ENCODE results near the gene PRCP.

The PRCP gene

GRCh38 chr11:82906931-82907330 lies 6.7 kb upstream of the PRCP start:
- no peak for DNase-seq

- no peak for DNase-seq
Measured at GRCh38 chr11:82906236-82906635, 6.0 kb upstream of the PRCP start.

- DNase-seq = no peak
Measured at GRCh38 chr11:82903843-82904586, 3.8 kb upstream of the PRCP start.

- DNase-seq = no peak
Measured at GRCh38 chr11:82902880-82903279, 2.6 kb upstream of the PRCP start.

GRCh38 chr11:82901922-82902485 lies 1.8 kb upstream of the PRCP start:
- DNase-seq = no peak

GRCh38 chr11:82901165-82901921 lies 1.1 kb upstream of the PRCP start, which contains the start of gene DDIAS:
TSS of gene DDIAS (plus strand) at chr11:82901736. CDS start at chr11:82914739, 13,003 bp downstream.
- DNase-seq = peak; percentile 94

GRCh38 chr11:82899957-82900276 lies 313 bp downstream of the PRCP start:
- DNase-seq = no peak

GRCh38 chr11:82899186-82899820 lies 927 bp downstream of the PRCP start:
- DNase-seq = no peak

GRCh38 chr11:82898241-82898640 lies 2.0 kb downstream of the PRCP start:
- no peak for DNase-seq

- no peak for DNase-seq
Measured at GRCh38 chr11:82896183-82896582, 4.0 kb downstream of the PRCP start.

- peak; percentile 42 for DNase-seq
Measured at GRCh38 chr11:82895437-82896091, 4.7 kb downstream of the PRCP start.

- no peak for DNase-seq
Measured at GRCh38 chr11:82892611-82893169, 7.5 kb downstream of the PRCP start.

GRCh38 chr11:82890936-82891335 lies 9.3 kb downstream of the PRCP start:
- DNase-seq = no peak

GRCh38 chr11:82890002-82890341 lies 10.3 kb downstream of the PRCP start:
- DNase-seq = no peak

GRCh38 chr11:82889133-82890001 lies 10.9 kb downstream of the PRCP start:
- DNase-seq = no peak

GRCh38 chr11:82883853-82884252 lies 16.4 kb downstream of the PRCP start:
- DNase-seq = no peak

GRCh38 chr11:82874646-82875523 lies 25.3 kb downstream of the PRCP start:
- no peak for DNase-seq

- no peak for DNase-seq
Measured at GRCh38 chr11:82873919-82874333, 26.3 kb downstream of the PRCP start.

- DNase-seq = no peak
Measured at GRCh38 chr11:82872377-82873150, 27.7 kb downstream of the PRCP start.

- DNase-seq = no peak
Measured at GRCh38 chr11:82871646-82872045, 28.6 kb downstream of the PRCP start.

Measured in CD4-positive, alpha-beta T cell treated with Interleukin-15 for 1 hour (primary cell).